SH-SY5Y (cell line): ENCODE data around the gene PNP.

Experiments
- GATA2 ChIP-seq: IDR thresholded peaks from 2 replicates; pipeline ENCODE4 v1.6.1; 2011; ENCODE audit warnings: mild to moderate bottlenecking, low read depth, low read length
- GATA3 ChIP-seq: IDR thresholded peaks from 2 replicates; pipeline ENCODE4 v1.6.1; 2011; ENCODE audit warnings: low read depth, mild to moderate bottlenecking, low read length, moderate library complexity

Gene PNP

GRCh38 chr14:20470603-20470901 lies 1.3 kb downstream of the PNP start:
- TF ChIP-seq GATA2 = no peak
- TF ChIP-seq GATA3 = no peak

- TF ChIP-seq GATA3 = no peak
- TF ChIP-seq GATA2 = no peak
Measured at GRCh38 chr14:20472536-20473169, 3.4 kb downstream of the PNP start.

GRCh38 chr14:20476776-20477175 lies 7.6 kb downstream of the PNP start:
- TF ChIP-seq GATA2 = no peak
- TF ChIP-seq GATA3 = no peak

GRCh38 chr14:20477211-20477876 lies 8.1 kb downstream of the PNP start:
- TF ChIP-seq GATA3 (0 out of 2 replicates have a peak, but pooled peaks have one; percentile 41), GATA2 (peak; percentile 85)

DNA sequence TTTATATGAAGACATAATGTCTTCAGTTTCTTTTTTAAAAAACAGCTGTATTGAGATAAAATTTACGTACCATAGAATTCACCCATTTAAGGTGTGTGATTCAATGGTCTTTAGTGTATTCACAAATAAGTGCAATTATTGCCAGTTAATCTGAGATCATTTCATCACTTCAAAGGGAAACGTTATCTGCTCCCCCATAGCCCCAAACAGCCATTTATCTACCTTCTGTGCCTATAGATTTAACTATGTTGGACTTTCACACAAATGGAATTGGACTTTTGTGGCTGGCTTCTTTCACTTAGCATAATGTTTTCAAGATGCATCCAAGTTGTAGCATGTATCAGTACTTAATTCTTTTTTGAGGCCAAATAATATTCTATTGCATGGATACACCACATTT lies 9.7 kb downstream of the PNP start:
- TF ChIP-seq GATA3 (no peak), GATA2 (no peak)

- TF ChIP-seq GATA3 (no peak), GATA2 (no peak)
Measured at GRCh38 chr14:20482382-20482781, 13.2 kb downstream of the PNP start.

DNA sequence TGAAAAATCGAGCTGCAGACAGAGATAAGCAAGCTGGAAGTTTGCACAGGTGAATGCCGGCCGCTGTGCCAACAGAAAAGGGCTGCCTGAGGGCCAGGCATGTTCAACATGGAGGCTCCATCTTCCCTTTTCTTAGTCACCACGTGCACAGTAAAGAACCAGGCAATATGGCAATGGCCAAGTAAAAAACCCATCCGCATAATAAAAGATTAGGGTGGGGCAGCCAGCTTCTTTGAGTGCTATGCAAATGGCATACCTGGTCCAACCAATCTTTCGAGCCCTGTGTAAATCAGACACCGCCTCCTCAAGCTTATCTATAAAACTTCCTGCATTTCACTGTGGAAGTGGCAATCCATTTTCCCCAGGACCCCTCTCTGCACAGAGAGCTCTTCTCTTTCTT lies 16.7 kb downstream of the PNP start:
- no peak for TF ChIP-seq GATA2
- TF ChIP-seq GATA3 = no peak

DNA sequence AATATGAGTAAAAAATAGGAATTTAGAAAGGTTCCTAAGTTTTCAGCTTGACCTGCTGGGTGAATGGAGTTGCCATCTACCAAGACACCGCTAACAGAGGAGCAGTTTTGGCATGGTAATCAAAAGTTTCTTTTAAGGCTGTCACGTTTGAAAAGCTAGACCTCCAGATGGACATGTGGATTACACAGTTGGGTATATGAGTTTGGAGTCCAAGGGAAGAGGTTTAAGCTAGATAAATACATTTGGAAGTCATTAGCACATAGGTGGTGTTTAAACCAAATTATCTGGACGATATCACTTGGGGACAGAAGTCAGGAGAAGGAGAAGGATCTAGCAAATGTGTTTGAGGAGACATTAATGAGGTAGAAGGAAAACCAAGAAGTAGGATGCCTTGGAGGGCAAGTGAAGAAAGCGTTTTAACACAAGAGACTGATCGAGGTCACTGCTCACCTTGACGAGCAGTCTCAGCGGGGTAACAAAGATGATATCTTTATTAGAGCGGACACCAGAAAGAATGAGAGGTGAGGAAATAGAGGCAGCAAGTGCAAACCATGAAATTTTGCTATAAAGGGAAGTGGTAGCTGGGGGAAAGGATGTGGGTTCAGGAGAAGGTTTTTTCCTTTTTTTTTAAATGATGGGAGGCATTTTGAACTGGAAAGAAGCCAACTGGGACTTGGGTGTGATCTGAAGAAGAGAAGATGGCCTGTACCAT lies 17.6 kb downstream of the PNP start:
- TF ChIP-seq GATA2 (no peak), GATA3 (no peak)

DNA sequence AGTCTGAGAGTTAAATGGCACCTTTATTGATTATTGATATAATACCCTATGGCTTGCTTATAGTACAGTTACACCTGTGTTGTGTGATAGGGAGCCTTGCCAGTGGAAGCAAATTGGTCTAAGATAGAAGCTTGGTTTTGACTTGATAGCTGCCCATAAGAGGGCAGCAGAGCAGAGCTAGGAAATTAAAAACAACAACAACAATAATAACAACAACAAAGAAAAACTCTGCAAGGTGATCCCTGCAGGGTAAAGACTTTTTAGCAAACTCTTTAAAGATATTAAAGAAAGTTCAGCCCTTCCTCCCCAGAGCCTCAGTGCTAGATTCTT lies 18.2 kb downstream of the PNP start:
- TF ChIP-seq GATA2 = no peak
- TF ChIP-seq GATA3 = no peak

GRCh38 chr14:20489093-20489994 lies 20.1 kb downstream of the PNP start:
- TF ChIP-seq GATA3 = no peak
- no peak for TF ChIP-seq GATA2

- TF ChIP-seq GATA2 (no peak), GATA3 (no peak)
Measured at GRCh38 chr14:20490563-20490962, 21.4 kb downstream of the PNP start.

DNA sequence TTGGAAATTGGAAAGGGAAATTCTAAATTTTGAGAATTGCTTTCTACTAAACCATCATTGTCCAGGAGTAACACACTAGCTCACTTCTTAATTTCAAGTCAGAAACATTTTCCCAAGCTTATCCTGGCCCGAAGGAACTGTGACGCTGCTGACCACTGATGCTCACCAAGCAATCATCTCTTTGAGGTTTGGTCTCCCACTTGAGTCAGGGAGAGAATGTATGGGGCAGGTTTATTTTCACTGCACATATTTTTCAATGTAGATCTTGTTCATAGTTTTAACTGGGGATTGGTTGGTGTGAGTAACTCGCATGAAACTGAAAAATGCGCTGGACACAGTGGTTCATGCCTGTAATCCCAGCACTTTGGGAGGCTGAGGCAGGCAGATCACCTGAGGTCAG lies 23.3 kb downstream of the PNP start:
- no peak for TF ChIP-seq GATA3

DNA sequence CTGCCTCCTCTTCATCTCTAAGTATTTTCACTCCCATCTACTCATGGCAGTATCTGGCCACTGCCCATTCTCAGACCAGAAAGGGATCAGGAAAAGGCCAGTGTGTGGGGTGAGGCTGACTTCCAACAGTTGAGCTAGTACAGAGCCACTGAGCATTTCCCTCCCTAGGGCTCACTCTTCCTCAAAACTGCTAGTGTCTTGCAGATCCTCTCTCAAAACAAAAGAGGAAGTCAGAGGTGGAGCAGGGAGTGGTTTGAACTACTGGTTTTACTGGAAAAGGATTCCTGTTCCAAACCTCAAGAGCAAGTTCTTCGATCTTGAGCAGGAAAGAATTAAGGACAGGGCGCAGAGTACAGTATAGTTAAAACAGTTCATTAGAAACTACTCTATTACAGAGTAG lies 24.4 kb downstream of the PNP start:
- no peak for TF ChIP-seq GATA2
- TF ChIP-seq GATA3 = no peak

- TF ChIP-seq GATA2 = no peak
- no peak for TF ChIP-seq GATA3
Measured at GRCh38 chr14:20494935-20495766, 25.9 kb downstream of the PNP start.

- no peak for TF ChIP-seq GATA3
- no peak for TF ChIP-seq GATA2
Measured at GRCh38 chr14:20498622-20499021, 29.4 kb downstream of the PNP start.
